Measurements from ENCODE around the gene EIF3L. TPM values are rescaled to one million over a fixed set of nuclear protein-coding genes. Genes with fewer than 3 reads are reported as not detected.

The EIF3L gene
- total RNA-seq, 4 donors from 2014 or later = 336 to 538 (median 412) TPM

GRCh38 chr22:37820350-37820749, 28.9 kb upstream of the EIF3L start:
- H3K27ac ChIP-seq = no peak overlapping the region
- no peak overlapping the region for H3K4me3 ChIP-seq
- H3K4me1 ChIP-seq = peaks cover 0 to 35% (median 15%) of the 10 kb centered on the region in 3 donors
- peaks cover 0 to 14% of the 10 kb centered on the region in 2 donors for H3K36me3 ChIP-seq
- WGBS, 2 donors (ENCODE audit: low coverage in 1 of 2) = 84 to 92% methylated on average over 3 to 5 of the region's 5 CpGs
- no peak for ATAC-seq
- peaks cover 65% of the 10 kb centered on the region for H3K27me3 ChIP-seq
- no peaks in the 10 kb centered on the region for H3K9me3 ChIP-seq
- TF ChIP-seq EP300 (IDR thresholded peaks at IDR 0.05) (no peak), CTCF (IDR thresholded peaks at IDR 0.05) (no peak), POLR2A (IDR thresholded peaks at IDR 0.05) (no peak), POLR2AphosphoS5 (IDR thresholded peaks at IDR 0.05) (no peak)

DNA sequence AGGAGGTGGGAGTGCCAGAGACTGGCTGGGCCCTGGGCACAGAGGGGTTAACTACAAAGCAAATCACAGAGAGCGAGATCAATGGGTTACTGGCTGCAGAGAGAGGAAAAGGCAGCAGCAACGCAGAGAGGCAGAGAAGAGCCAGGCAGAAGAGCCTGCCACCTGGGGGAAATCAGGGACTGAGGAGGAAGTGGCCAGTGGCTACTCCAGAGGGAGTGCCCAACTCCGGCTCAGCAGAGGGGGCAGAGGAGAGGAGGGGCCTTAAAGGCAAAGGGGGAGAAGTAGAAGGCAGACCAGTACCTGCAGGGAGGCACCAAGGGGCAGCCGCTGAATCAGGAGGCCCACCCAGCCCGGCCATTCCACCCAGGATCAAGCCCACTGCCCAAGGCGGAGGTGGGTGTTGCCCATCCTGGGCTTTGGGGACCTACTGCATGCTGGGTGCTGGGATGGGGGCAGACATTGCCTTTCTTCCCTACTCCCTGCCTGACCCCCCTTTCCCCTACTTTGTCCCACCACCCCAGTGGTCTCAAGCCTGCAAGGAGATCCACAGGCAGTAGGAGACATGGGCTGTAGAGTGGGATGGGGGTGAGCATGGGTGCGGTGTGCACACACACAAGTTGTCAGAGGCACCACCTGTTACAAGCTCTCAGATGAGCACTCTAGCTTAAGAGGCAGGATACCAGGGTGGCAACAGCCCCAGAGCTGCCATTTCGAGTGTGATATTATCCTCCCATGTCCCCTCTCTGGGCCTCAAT, 27.0 kb upstream of the EIF3L start:
- no peak for TF ChIP-seq EP300 (IDR thresholded peaks at IDR 0.05)
- Histone ChIP-seq H3K27me3 (peaks cover 65% of the 10 kb centered on the region), H3K27ac (no peak overlapping the region), H3K9me3 (no peaks in the 10 kb centered on the region), H3K4me1 (peaks cover 0 to 47% (median 15%) of the 10 kb centered on the region in 3 donors), H3K36me3 (no peaks in the 10 kb centered on the region), H3K4me3 (no peak overlapping the region)
- WGBS, 2 donors (ENCODE audit: low coverage in 1 of 2) = 33 to 46% methylated on average over 5 to 7 of the region's 8 CpGs
- no peak for ATAC-seq

GRCh38 chr22:37823134-37823985, 25.9 kb upstream of the EIF3L start, which contains the start of gene GALR3:
TSS of gene GALR3 (plus strand) at chr22:37823382. CDS start at chr22:37823407, 25 bp downstream.
- Histone ChIP-seq H3K27ac (no peak within 1 kb of the TSS), H3K36me3 (peaks cover 0 to 1% of the 10 kb centered on the region in 2 donors), H3K27me3 (peaks cover 63% of the 10 kb centered on the region), H3K9me3 (no peaks in the 10 kb centered on the region), H3K4me1 (peaks cover 0 to 47% (median 8%) of the 10 kb centered on the region in 3 donors), H3K4me3 (no peak within 1 kb of the TSS)
- 21 to 63% methylated on average over 2 to 3 of the region's 21 CpGs for WGBS, 2 donors (ENCODE audit: low coverage in 1 of 2)
- TF ChIP-seq EP300 (IDR thresholded peaks at IDR 0.05) (no peak), POLR2AphosphoS5 (IDR thresholded peaks at IDR 0.05) (no peak), CTCF (IDR thresholded peaks at IDR 0.05) (no peak), POLR2A (IDR thresholded peaks at IDR 0.05) (no peak)
- ATAC-seq = no peak

DNA sequence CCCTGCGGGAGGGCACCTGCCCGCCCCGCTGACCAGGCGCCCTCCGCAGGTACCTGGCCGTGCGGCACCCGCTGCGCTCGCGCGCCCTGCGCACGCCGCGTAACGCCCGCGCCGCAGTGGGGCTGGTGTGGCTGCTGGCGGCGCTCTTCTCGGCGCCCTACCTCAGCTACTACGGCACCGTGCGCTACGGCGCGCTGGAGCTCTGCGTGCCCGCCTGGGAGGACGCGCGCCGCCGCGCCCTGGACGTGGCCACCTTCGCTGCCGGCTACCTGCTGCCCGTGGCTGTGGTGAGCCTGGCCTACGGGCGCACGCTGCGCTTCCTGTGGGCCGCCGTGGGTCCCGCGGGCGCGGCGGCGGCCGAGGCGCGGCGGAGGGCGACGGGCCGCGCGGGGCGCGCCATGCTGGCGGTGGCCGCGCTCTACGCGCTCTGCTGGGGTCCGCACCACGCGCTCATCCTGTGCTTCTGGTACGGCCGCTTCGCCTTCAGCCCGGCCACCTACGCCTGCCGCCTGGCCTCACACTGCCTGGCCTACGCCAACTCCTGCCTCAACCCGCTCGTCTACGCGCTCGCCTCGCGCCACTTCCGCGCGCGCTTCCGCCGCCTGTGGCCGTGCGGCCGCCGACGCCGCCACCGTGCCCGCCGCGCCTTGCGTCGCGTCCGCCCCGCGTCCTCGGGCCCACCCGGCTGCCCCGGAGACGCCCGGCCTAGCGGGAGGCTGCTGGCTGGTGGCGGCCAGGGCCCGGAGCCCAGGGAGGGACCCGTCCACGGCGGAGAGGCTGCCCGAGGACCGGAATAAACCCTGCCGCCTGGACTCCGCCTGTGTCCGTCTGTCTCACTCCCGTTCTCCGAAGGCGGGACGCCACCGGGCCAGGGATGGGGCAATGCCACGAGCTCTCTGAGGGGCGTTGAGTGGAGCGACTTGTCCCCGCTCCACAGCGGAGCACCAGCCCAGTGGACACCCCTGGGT, 24.3 kb upstream of the EIF3L start:
- no peak for ATAC-seq
- Histone ChIP-seq H3K9me3 (no peaks in the 10 kb centered on the region), H3K27ac (no peak overlapping the region), H3K4me3 (peak overlapping the region in 1 of 2 donors; percentile 42), H3K27me3 (peaks cover 47% of the 10 kb centered on the region), H3K36me3 (peaks cover 0 to 17% of the 10 kb centered on the region in 2 donors), H3K4me1 (peaks cover 0 to 35% (median 0%) of the 10 kb centered on the region in 3 donors)
- no peak for TF ChIP-seq POLR2A (IDR thresholded peaks at IDR 0.05)
- no peak for TF ChIP-seq CTCF (IDR thresholded peaks at IDR 0.05)
- TF ChIP-seq EP300 (IDR thresholded peaks at IDR 0.05) = no peak
- TF ChIP-seq POLR2AphosphoS5 (IDR thresholded peaks at IDR 0.05) = no peak
- no CpG with 5 or more reads among the region's 135 CpGs for WGBS, 2 donors (ENCODE audit: low coverage in 1 of 2)

All from gastroesophageal sphincter (tissue), 4 donors.